NCI-H1417 (cell line): ENCODE measurements around the gene CDH22.

ENCODE experiments used
- DNase-seq, 3 experiments: peaks; one replicate each; lab custom pipeline; 2025; lab: John Stamatoyannopoulos, UW

Gene CDH22

GRCh38 chr20:46216770-46217464 lies 91.4 kb downstream of the CDH22 start:
- DNase-seq: no peak

- no peak for DNase-seq
These were observed 92.2 kb downstream of the CDH22 start for GRCh38 chr20:46215913-46216707.

- DNase-seq: peak in 2 of 3 experiments; percentile 67 to 71
These were observed 93.3 kb downstream of the CDH22 start for GRCh38 chr20:46214824-46215488.

GRCh38 chr20:46213946-46214823 lies 94.1 kb downstream of the CDH22 start:
- peak in 1 of 3 experiments; percentile 12 for DNase-seq

- no peak for DNase-seq
These were observed 95.4 kb downstream of the CDH22 start for GRCh38 chr20:46212876-46213275.

GRCh38 chr20:46212252-46212651 lies 96.0 kb downstream of the CDH22 start:
- no peak for DNase-seq

- no peak for DNase-seq
These were observed 97.0 kb downstream of the CDH22 start for GRCh38 chr20:46211331-46211722.

GRCh38 chr20:46210672-46211330 lies 97.5 kb downstream of the CDH22 start:
- DNase-seq: no peak

- no peak for DNase-seq
These were observed 98.2 kb downstream of the CDH22 start for GRCh38 chr20:46209930-46210671.

GRCh38 chr20:46207793-46208192 lies 100.5 kb downstream of the CDH22 start:
- DNase-seq: no peak

GRCh38 chr20:46206992-46207549 lies 101.2 kb downstream of the CDH22 start:
- DNase-seq: no peak

GRCh38 chr20:46206025-46206424 lies 102.3 kb downstream of the CDH22 start:
- DNase-seq: no peak

- no peak for DNase-seq
These were observed 102.9 kb downstream of the CDH22 start for GRCh38 chr20:46205349-46205748.

GRCh38 chr20:46204594-46205186 lies 103.6 kb downstream of the CDH22 start:
- peak; percentile 20 to 49 (median 30) for DNase-seq

GRCh38 chr20:46203510-46203837 lies 104.8 kb downstream of the CDH22 start:
- peak in 1 of 3 experiments; percentile 65 for DNase-seq

- DNase-seq: peak in 2 of 3 experiments; percentile 56 to 71
These were observed 105.4 kb downstream of the CDH22 start for GRCh38 chr20:46202766-46203509.

- DNase-seq: no peak
These were observed 107.4 kb downstream of the CDH22 start for GRCh38 chr20:46200582-46201570.

GRCh38 chr20:46199198-46199597 lies 109.1 kb downstream of the CDH22 start:
- DNase-seq: no peak
